HFFc6 (cell line): Measurements from ENCODE around the gene SNTG2. TPM values are rescaled to one million over a fixed set of nuclear protein-coding genes. Genes with fewer than 3 reads are reported as not detected.

Experiments
- DNase-seq: peaks from one replicate; pipeline ENCODE4 v3.0.0-alpha.2; 2018
- H3K27ac Mint-ChIP-seq: 2 replicates; pipeline ENCODE4 v1.8.0; 2020; ENCODE audit warnings: mild to moderate bottlenecking, mixed read lengths
- H3K27me3 Mint-ChIP-seq: 2 replicates; pipeline ENCODE4 v1.8.0; 2021; ENCODE audit warnings: mild to moderate bottlenecking, moderate library complexity, mixed read lengths; ENCODE audit not compliant: insufficient read depth
- H3K36me3 Mint-ChIP-seq: 2 replicates; pipeline ENCODE4 v1.8.0; 2021; ENCODE audit warnings: low read depth, mixed read lengths
- H3K4me1 Mint-ChIP-seq: 2 replicates; pipeline ENCODE4 v1.8.0; 2020; ENCODE audit warnings: low read depth, mixed read lengths
- H3K4me3 Mint-ChIP-seq: 2 replicates; pipeline ENCODE4 v1.8.0; 2020; ENCODE audit warnings: mild to moderate bottlenecking, moderate library complexity, mixed read lengths
- H3K9me3 Mint-ChIP-seq: 2 replicates; pipeline ENCODE4 v1.8.0; 2020; ENCODE audit warnings: mild to moderate bottlenecking, mixed read lengths
- total RNA-seq, 6 experiments: library from RNA; stranded (reverse); fragmentation: NEBNext Ultra II Directional; extraction: Animal tissue kit (Norgen Biotek cat#: 25700); gene quantifications; 2 replicates in 1 of 6; 3 replicates in 5 of 6; pipeline ENCODE4 v1.2.3, GENCODE V29; 2021
- TF ChIP-seq, protein P1 (sequence below): fragments of 200-600 bp; sonication (generic); IDR thresholded peaks from 2 replicates; pipeline ENCODE4 v1.5.0; 2021; ENCODE audit warnings: antibody characterized with exemption, mild to moderate bottlenecking

Gene SNTG2
- total RNA-seq, 6 experiments from 2014 or later = not detected

DNA sequence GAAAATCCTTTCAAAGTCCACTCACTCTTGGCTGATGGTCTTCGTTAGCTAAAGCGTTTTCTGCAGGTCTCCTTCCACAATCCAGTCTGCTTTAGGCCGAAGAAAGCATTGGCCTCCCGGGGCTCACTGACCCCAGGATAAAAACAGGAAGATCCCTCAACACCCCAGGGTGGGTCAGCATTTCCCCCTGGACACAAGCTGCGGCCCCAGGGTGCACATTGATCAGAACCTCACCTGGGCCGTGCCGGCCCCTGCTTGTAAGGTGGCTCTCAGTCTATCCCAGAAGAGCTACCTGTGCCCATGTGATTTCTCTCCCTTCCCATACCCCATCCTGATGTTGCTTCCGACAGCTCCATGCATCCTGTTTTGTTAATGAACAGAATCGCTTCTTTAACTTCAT is 349.6 kb downstream of the SNTG2 start:
- Mint-ChIP-seq H3K27me3 (peaks cover 2% of the 10 kb centered on the region), H3K9me3 (peaks cover 32% of the 10 kb centered on the region; the same call in 1 of the 2 replicates)

DNA sequence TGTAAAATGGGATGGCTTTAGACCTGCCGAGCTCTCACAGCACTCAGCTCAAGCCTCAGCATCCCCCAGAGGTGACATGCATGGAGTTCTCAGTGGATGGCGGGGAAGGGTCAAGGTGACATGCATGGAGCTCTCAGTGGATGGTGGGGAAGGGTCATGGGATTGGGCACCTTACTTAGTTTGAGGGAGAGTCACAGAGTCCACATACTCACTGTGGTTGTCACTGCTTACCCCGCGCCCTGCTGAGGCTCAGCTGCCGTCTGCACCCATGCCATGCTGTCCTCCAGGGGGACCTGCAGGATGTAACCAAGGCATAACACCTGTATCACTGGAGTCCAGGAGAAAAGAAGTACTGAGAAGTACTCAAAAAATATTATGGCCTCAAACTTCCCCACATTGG is 350.4 kb downstream of the SNTG2 start:
- no peak for DNase-seq
- peaks cover 27% of the 10 kb centered on the region for H3K9me3 Mint-ChIP-seq
- no peak overlapping the region for H3K27ac Mint-ChIP-seq
- H3K4me3 Mint-ChIP-seq = no peak overlapping the region
- peaks cover 2% of the 10 kb centered on the region for H3K27me3 Mint-ChIP-seq
- TF ChIP-seq, protein P1, sequence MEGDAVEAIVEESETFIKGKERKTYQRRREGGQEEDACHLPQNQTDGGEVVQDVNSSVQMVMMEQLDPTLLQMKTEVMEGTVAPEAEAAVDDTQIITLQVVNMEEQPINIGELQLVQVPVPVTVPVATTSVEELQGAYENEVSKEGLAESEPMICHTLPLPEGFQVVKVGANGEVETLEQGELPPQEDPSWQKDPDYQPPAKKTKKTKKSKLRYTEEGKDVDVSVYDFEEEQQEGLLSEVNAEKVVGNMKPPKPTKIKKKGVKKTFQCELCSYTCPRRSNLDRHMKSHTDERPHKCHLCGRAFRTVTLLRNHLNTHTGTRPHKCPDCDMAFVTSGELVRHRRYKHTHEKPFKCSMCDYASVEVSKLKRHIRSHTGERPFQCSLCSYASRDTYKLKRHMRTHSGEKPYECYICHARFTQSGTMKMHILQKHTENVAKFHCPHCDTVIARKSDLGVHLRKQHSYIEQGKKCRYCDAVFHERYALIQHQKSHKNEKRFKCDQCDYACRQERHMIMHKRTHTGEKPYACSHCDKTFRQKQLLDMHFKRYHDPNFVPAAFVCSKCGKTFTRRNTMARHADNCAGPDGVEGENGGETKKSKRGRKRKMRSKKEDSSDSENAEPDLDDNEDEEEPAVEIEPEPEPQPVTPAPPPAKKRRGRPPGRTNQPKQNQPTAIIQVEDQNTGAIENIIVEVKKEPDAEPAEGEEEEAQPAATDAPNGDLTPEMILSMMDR = no peak
- no peaks in the 10 kb centered on the region for H3K4me1 Mint-ChIP-seq
- H3K36me3 Mint-ChIP-seq = peaks cover under 1% of the 10 kb centered on the region; the same call in 1 of the 2 replicates

More for the DNA sequence above, 349.6 kb downstream of the SNTG2 start:
- no peaks in the 10 kb centered on the region for H3K4me1 Mint-ChIP-seq
- H3K27ac Mint-ChIP-seq = no peak overlapping the region
- no peak for DNase-seq
- no peaks in the 10 kb centered on the region; the same call in 1 of the 2 replicates for H3K36me3 Mint-ChIP-seq
- TF ChIP-seq, protein P1 = no peak
- H3K4me3 Mint-ChIP-seq = no peak overlapping the region

DNA sequence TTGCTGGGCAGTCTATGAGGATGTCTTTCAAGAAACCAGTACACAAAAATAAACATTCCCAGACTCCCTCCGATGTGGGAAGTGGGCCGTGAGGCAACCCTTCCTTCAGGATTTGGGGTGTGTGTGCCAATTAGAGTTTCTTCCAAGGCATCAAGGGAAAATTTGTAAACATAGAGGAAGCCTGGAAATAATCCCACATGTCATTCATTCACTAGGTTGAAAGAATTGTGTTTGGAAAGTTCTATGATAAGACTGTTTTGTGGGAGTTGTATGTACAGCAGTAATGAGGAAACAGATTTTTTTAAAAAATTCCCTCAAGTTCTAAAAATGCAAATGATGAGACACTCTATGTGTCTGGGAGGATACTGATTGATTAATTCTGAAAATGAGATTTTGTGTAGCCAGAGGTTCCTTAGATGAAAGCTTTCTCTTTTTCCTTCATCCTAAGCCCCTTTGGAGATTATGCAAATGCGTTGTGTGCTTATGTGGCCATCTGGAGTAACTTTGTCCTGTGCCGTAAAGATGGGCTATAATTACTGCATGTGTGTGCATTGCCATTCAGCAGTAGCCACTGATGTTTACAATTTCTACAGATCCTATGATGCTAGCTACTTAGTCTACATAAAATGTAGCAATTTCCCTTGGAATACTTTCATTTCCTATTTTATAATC is 354.8 kb downstream of the SNTG2 start:
- H3K4me3 Mint-ChIP-seq = no peak overlapping the region
- no peaks in the 10 kb centered on the region for H3K4me1 Mint-ChIP-seq
- peaks cover 2% of the 10 kb centered on the region for H3K27me3 Mint-ChIP-seq
- TF ChIP-seq, protein P1 = no peak
- H3K9me3 Mint-ChIP-seq = peaks cover 17% of the 10 kb centered on the region
- no peak for DNase-seq
- H3K36me3 Mint-ChIP-seq = peaks cover 4% of the 10 kb centered on the region; the same call in 1 of the 2 replicates
- H3K27ac Mint-ChIP-seq = no peak overlapping the region

DNA sequence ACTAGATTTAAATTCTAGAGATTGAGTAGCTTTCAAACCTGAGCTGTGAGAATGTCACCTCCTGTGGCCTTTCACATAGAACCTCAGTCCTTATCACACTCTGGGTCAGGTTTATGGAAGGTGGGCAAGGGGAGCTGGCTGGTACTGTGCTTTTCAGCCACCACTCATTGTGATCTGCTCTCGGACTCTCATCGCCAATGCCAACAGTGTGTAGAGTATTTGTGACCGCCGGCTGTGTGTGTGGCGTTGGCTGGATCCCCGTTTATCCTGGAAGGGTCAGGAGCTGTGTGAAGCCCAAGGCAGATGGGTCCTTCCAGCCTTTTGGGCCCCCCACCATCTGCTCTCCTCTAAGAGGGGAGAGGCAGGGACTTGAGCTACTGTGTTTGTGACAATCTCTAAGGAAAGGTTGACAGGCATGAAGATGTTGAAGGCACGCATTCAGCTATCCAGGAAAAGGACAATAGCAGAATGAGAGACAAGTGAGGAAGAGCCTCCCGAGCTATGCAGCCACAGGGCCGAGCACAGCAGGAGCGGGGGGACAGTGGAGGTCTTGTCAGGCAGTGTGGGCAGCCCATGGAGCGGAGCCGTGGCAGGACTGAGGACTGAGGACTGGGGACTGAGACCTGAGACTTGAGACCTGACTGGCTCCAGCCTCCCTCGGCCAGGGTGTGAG is 355.5 kb downstream of the SNTG2 start:
- H3K9me3 Mint-ChIP-seq = peaks cover 16% of the 10 kb centered on the region
- H3K27ac Mint-ChIP-seq = no peak overlapping the region
- H3K4me1 Mint-ChIP-seq = no peaks in the 10 kb centered on the region
- peaks cover 2% of the 10 kb centered on the region for H3K27me3 Mint-ChIP-seq
- TF ChIP-seq, protein P1 = no peak
- H3K4me3 Mint-ChIP-seq = no peak overlapping the region
- peaks cover 4% of the 10 kb centered on the region; the same call in 1 of the 2 replicates for H3K36me3 Mint-ChIP-seq
- no peak for DNase-seq

DNA sequence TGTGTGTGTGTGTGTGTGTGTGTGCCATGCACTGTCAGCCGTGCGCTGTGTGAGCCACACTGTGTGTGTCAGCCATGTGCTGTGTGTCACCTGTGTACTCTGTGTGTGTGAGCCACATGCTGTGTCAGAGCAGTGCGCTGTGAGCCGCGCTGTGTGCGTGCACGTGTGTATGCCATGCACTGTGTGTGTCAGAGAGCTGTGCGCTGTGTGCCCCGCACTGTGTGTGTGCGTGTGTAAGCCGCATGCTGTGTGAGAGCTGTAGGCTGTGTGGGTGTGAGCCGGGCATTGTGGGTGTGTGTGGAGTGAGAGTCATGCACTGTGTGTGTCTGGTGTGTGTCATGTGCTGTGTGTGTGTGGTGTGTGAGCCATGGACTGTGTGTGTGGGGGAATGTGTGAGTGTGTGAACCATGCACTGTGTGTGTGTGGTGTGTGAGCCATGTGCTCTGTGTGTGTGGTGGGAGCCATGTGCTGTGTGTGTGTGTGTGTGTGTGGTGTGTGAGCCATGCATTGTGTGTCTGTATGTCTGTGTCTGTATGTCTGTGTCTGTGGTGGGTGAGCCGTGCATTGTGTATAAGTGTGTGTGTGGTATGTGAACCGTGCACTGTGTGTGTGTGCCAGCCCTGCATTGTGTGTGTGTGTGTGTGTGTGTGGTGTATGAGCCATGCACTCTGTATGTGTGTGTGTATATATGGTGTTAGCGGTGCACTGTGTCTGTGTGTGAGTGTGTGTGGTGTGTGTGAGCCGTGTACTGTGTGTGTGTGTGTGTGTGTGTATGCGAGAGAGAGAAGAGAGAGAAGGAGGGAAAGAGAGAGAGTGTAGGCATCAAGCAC is 356.3 kb downstream of the SNTG2 start:
- peaks cover 16% of the 10 kb centered on the region for H3K9me3 Mint-ChIP-seq
- H3K36me3 Mint-ChIP-seq = peaks cover 4% of the 10 kb centered on the region; the same call in 1 of the 2 replicates
- H3K27ac Mint-ChIP-seq = no peak overlapping the region
- H3K4me3 Mint-ChIP-seq = no peak overlapping the region
- H3K4me1 Mint-ChIP-seq = no peaks in the 10 kb centered on the region
- no peak for DNase-seq
- TF ChIP-seq, protein P1 = no peak
- H3K27me3 Mint-ChIP-seq = peaks cover 2% of the 10 kb centered on the region
